ACC112 (cell line): ENCODE results near the gene PRRX2.
A peak's percentile ranks its signal among the peaks of the same experiment; 100 is the strongest.

Experiments used
- H2AFZ ChIP-seq: fragments of 200-600 bp; sonication (generic); one replicate; pipeline ENCODE4 v1.6.0; 2017; ENCODE audit warnings: antibody characterized with exemption, low read length; ENCODE audit not compliant: unreplicated experiment
- H3K27ac ChIP-seq: fragments of 200-600 bp; sonication (generic); 2 replicates; pipeline ENCODE4 v1.5.1; 2014; ENCODE audit warnings: low read depth, mild to moderate bottlenecking, antibody characterized with exemption, low read length, moderate library complexity
- H3K27me3 ChIP-seq: fragments of 200-600 bp; sonication (generic); 2 replicates; pipeline ENCODE4 v1.6.1; 2014; ENCODE audit warnings: mild to moderate bottlenecking, antibody characterized with exemption, low read length, moderate library complexity, mixed read lengths; ENCODE audit not compliant: insufficient read depth
- H3K36me3 ChIP-seq: fragments of 200-600 bp; sonication (generic); 2 replicates; pipeline ENCODE4 v1.6.1; 2016; ENCODE audit warnings: mild to moderate bottlenecking, antibody characterized with exemption, low read length, moderate library complexity, mixed read lengths; ENCODE audit not compliant: insufficient read depth
- H3K4me1 ChIP-seq: fragments of 200-600 bp; sonication (generic); one replicate; pipeline ENCODE4 v1.6.1; 2016; ENCODE audit warnings: low read length, mixed read lengths; ENCODE audit not compliant: insufficient read depth, unreplicated experiment, control insufficient read depth
- H3K4me3 ChIP-seq: fragments of 200-600 bp; sonication (generic); 2 replicates; pipeline ENCODE4 v1.5.1; 2014; ENCODE audit warnings: mild to moderate bottlenecking, low read depth, low read length
- H3K79me2 ChIP-seq: fragments of 200-600 bp; sonication (generic); one replicate; pipeline ENCODE4 v1.6.0; 2016; ENCODE audit warnings: low read length; ENCODE audit not compliant: control insufficient read depth, unreplicated experiment, insufficient read depth

PRRX2 gene

GRCh38 chr9:129665389-129665775, at the start of gene PRRX2:
PRRX2 (plus strand) TSS chr9:129665647; CDS start chr9:129665868, 221 bp downstream.
- Histone ChIP-seq H3K4me1 (peaks cover 13% of the 10 kb centered on the region), H3K36me3 (no peaks in the 10 kb centered on the region), H3K4me3 (peak within 1 kb of the TSS; percentile 89)

GRCh38 chr9:129617167-129617566, 48.3 kb upstream of the PRRX2 start:
- Histone ChIP-seq H3K27ac (no peak overlapping the region), H3K4me1 (peaks cover 5% of the 10 kb centered on the region), H3K79me2 (no peaks in the 10 kb centered on the region), H3K4me3 (no peak overlapping the region), H2AFZ (no peak overlapping the region), H3K27me3 (no peaks in the 10 kb centered on the region), H3K36me3 (no peaks in the 10 kb centered on the region)

More at GRCh38 chr9:129665389-129665775, at the start of gene PRRX2:
- H2AFZ ChIP-seq, result peak within 1 kb of the TSS; percentile 75
- H3K27ac ChIP-seq, result no peak within 1 kb of the TSS
- H3K79me2 ChIP-seq, result peaks cover 28% of the 10 kb centered on the region
- H3K27me3 ChIP-seq, result no peaks in the 10 kb centered on the region

GRCh38 chr9:129619787-129620668, 45.4 kb upstream of the PRRX2 start:
- H3K36me3 ChIP-seq, result no peaks in the 10 kb centered on the region
- no peaks in the 10 kb centered on the region for H3K79me2 ChIP-seq
- no peak overlapping the region for H3K27ac ChIP-seq
- H3K4me1 ChIP-seq, result peaks cover 10% of the 10 kb centered on the region
- H3K4me3 ChIP-seq, result peak overlapping the region; percentile 77
- H2AFZ ChIP-seq, result peak overlapping the region; percentile 61
- no peaks in the 10 kb centered on the region for H3K27me3 ChIP-seq

GRCh38 chr9:129620669-129621295, 44.7 kb upstream of the PRRX2 start, which contains the start of gene C9orf50:
C9orf50 (minus strand) TSS chr9:129621101; CDS start chr9:129620574, 527 bp downstream.
- Histone ChIP-seq H3K4me1 (peaks cover 10% of the 10 kb centered on the region), H3K27me3 (no peaks in the 10 kb centered on the region), H3K27ac (no peak within 1 kb of the TSS), H3K79me2 (no peaks in the 10 kb centered on the region), H2AFZ (peak within 1 kb of the TSS; percentile 61), H3K36me3 (no peaks in the 10 kb centered on the region), H3K4me3 (peak within 1 kb of the TSS; percentile 77)

GRCh38 chr9:129623331-129623730, 42.1 kb upstream of the PRRX2 start:
- H3K4me3 ChIP-seq, result no peak overlapping the region
- peak overlapping the region; percentile 52 for H3K27ac ChIP-seq
- H3K79me2 ChIP-seq, result peaks cover 23% of the 10 kb centered on the region
- peaks cover 18% of the 10 kb centered on the region for H3K4me1 ChIP-seq
- no peaks in the 10 kb centered on the region for H3K36me3 ChIP-seq
- H2AFZ ChIP-seq, result no peak overlapping the region
- no peaks in the 10 kb centered on the region for H3K27me3 ChIP-seq

- H3K36me3 ChIP-seq, result no peaks in the 10 kb centered on the region
- peaks cover 33% of the 10 kb centered on the region for H3K79me2 ChIP-seq
- no peak overlapping the region for H2AFZ ChIP-seq
- no peak overlapping the region for H3K4me3 ChIP-seq
- H3K4me1 ChIP-seq, result peaks cover 27% of the 10 kb centered on the region
- H3K27ac ChIP-seq, result peak overlapping the region; percentile 52; the same call in 1 of the 2 replicates
- no peaks in the 10 kb centered on the region for H3K27me3 ChIP-seq
Observed at GRCh38 chr9:129624168-129624759, 41.2 kb upstream of the PRRX2 start.

- H3K4me3 ChIP-seq, result no peak overlapping the region
- no peak overlapping the region for H3K27ac ChIP-seq
- peaks cover 27% of the 10 kb centered on the region for H3K4me1 ChIP-seq
- no peaks in the 10 kb centered on the region for H3K27me3 ChIP-seq
- no peak overlapping the region for H2AFZ ChIP-seq
- peaks cover 39% of the 10 kb centered on the region for H3K79me2 ChIP-seq
- H3K36me3 ChIP-seq, result no peaks in the 10 kb centered on the region
Observed at GRCh38 chr9:129624947-129625346, 40.5 kb upstream of the PRRX2 start.

- Histone ChIP-seq H2AFZ (peak within 1 kb of the TSS; percentile 64), H3K27me3 (no peaks in the 10 kb centered on the region), H3K4me3 (peak within 1 kb of the TSS; percentile 86), H3K27ac (peak within 1 kb of the TSS; percentile 79), H3K4me1 (peaks cover 36% of the 10 kb centered on the region), H3K79me2 (peaks cover 51% of the 10 kb centered on the region), H3K36me3 (no peaks in the 10 kb centered on the region)
Observed at GRCh38 chr9:129626079-129626624, 39.3 kb upstream of the PRRX2 start, which contains the start of gene NTMT1. NTMT1 (plus strand) TSS chr9:129626163; CDS start chr9:129632704, 6,541 bp downstream.

- peak overlapping the region; percentile 79 for H3K27ac ChIP-seq
- H3K4me3 ChIP-seq, result peak overlapping the region; percentile 86
- peaks cover 57% of the 10 kb centered on the region for H3K79me2 ChIP-seq
- no peaks in the 10 kb centered on the region for H3K27me3 ChIP-seq
- no peak overlapping the region for H2AFZ ChIP-seq
- H3K4me1 ChIP-seq, result peaks cover 42% of the 10 kb centered on the region
- no peaks in the 10 kb centered on the region for H3K36me3 ChIP-seq
Observed at GRCh38 chr9:129626625-129627284, 38.7 kb upstream of the PRRX2 start.
